Activated T-cell treated with anti-CD3 and anti-CD28 coated beads, Interleukin-2, amount 50 U/mL, for 1 hour (primary cell): ENCODE data around the gene ARHGAP35.

ENCODE experiments used
- DNase-seq: peaks from one replicate; pipeline ENCODE4 v3.0.0-alpha.2; 2020

Gene ARHGAP35

DNA sequence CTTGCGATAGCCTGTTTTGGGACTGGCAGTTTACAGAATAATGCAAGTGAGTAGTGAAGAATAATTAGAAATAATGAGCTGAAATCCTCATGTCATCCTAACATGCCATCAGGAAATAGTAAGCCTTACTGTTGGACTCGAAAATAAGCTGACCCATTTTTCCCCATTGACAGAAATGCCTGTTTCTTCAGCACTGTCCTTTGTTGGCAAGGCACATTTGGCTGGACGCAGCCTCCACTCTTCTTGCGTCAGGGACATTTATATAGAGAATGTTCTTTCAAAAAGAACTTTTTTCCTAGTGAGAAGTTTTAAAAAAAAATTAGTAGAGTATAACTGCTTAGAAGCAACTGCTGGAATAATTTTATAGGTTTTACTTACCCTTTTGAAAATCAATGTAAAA is 47.1 kb downstream of the ARHGAP35 start:
- no peak for DNase-seq

DNA sequence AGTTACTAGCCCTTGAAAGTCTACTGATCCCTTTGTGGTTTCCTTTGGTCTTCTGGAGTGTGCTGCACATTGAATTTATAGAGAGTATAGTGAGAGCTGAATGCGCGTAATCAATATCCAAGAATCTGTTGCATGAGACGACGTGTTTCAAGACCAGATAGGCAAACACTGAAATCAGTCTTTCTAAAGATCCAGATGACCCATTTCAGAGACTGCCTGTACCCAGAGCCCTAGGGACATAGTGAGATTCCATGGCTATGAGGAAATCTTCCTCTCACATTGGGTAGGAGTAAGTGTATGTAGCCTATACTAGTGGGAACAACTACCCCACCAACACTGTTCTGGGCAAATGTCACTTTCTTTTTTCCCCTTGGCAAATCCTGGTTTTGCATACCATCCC is 48.6 kb downstream of the ARHGAP35 start:
- DNase-seq: no peak
